Skeletal muscle cell (primary cell): Measurements from ENCODE around the gene EPHB4.

Source experiments
- DNase-seq: peaks from one replicate; pipeline ENCODE4 v3.0.0-alpha.2; 2010; ENCODE audit warnings: low read depth
- H3K4me3 ChIP-seq: 2 replicates; pipeline ENCODE4 v1.5.1; 2011; ENCODE audit warnings: low read depth, mild to moderate bottlenecking, control low read depth, low read length, moderate library complexity

EPHB4 gene

DNA sequence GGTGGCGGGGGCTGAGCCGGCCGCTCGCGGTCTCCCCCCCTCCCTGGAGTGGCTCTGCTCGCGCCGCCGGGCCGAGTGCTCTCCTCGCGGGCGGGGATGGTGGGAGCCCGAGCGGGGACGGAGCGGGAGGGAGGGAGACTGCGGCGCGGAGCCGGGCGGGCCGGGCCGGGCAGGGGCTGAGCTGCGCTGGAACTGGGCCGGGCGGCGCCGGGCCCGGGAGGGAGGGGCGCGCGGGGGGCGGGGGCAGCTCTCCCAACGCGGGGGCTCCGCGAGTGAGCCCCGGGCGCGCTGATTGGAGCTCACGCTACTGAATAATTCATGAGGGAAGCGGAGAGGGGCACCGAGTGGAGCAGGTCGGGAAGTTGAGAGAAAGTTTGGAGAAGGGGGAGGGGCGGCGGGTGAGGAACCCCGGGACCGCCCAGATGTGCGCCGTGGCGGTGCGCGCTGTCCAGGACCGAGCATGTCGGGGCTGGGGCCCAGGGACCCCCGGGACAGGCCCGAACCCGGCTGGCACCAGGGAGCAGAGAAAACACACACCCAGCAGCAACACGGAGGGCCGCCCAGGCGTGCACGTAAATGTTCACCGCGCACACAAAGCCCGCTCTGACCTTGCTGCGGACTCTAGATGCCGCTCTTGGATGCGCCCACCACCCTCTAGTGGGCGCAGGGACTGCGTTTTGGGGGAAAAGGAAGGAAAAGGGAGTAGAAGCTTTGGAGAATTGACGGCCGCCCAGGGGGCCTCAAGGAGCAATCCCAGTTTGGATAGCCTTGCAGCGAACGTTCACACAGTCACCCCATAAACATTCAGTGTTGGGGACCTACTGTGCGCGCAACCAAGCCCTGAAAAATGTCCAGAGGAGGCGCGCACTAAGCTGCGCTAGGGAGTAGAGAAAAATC lies at the start of gene EPHB4:
TSS of gene EPHB4 (minus strand) at position 194 of the 897 bp plus-strand sequence. CDS start 493 bp downstream, outside the sequence.
- H3K4me3 ChIP-seq = peak within 1 kb of the TSS; percentile 84
- peak; percentile 62 for DNase-seq

DNA sequence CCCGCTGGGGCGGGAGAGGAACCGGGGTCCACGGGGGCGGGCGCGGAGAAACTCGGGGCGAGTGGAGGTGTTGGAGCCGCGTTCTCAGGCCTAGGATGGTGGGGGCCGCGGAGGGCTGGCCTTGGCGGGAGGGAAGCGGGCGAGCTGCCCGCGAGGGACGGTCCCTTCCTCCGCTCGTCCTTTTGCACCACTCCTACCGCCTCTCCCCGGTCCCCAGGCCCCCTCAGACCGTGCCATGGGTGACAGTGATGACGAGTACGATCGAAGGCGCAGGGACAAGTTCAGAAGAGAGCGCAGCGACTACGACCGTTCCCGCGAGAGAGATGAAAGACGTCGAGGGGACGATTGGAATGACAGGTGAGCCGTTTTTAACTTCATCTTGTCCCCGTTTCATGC lies 48.0 kb upstream of the EPHB4 start:
- H3K4me3 ChIP-seq = peak overlapping the region; percentile 82
- no peak for DNase-seq

DNA sequence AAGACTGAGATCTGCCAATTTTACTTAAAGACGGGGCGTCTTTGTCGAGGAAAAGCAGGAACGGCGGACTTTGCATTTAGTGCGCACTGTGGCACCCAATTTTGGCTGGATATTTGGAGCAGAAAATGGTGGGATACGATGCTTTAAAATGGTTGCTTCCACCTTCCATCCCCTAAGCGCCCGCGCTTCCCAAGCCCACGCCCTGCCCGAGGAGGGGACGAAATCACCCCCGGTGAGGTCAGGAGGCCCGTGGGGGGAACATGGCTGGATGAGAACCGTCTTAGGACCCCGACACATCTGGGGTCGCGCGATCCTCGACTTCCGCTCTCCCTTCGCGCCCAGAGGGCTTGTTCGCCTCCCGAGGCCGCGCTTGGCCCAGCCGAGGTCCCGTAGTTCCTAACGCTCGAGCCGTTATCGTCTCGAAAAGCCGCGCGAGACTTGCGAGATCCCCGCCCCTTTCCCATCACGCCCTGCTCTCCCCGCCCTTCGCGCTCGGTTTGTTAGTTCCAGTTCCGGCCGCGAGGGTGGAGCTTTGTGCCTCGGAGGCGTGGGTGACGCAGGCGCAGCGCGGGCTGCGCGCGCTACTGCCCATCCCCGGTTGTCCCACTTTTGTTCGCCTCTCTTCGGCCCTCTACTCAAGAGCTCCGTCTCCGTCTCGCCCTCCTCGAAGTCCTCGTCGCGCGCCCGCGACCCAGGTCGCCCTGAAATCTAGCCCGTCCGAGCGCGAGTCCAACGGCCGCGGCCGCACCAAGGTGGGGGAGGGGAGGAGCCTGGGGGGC lies 47.4 kb upstream of the EPHB4 start, which contains the start of gene SRRT:
TSS of gene SRRT (plus strand) at position 527 of the 779 bp plus-strand sequence. CDS start 488 bp downstream, outside the sequence.
- H3K4me3 ChIP-seq = peak within 1 kb of the TSS; percentile 82
- DNase-seq = peak; percentile 94

DNA sequence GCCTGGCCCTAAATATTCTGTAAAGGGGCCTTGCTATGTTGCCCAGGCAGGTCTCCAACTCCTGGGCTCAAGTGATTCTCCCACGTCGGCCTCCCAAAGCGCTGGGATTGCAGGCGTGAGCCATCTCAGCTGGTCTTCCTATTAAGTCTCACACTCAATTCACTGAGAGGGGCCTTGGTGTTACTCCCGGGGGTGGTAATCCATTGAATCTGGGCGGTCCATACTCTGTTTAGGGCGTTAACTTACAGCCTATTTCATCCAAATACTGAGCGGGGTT lies 46.9 kb upstream of the EPHB4 start:
- H3K4me3 ChIP-seq = peak overlapping the region; percentile 82
- no peak for DNase-seq

- peak overlapping the region; percentile 82 for H3K4me3 ChIP-seq
- DNase-seq = no peak
These were observed 46.4 kb upstream of the EPHB4 start for GRCh38 chr7:100873599-100874299.

DNA sequence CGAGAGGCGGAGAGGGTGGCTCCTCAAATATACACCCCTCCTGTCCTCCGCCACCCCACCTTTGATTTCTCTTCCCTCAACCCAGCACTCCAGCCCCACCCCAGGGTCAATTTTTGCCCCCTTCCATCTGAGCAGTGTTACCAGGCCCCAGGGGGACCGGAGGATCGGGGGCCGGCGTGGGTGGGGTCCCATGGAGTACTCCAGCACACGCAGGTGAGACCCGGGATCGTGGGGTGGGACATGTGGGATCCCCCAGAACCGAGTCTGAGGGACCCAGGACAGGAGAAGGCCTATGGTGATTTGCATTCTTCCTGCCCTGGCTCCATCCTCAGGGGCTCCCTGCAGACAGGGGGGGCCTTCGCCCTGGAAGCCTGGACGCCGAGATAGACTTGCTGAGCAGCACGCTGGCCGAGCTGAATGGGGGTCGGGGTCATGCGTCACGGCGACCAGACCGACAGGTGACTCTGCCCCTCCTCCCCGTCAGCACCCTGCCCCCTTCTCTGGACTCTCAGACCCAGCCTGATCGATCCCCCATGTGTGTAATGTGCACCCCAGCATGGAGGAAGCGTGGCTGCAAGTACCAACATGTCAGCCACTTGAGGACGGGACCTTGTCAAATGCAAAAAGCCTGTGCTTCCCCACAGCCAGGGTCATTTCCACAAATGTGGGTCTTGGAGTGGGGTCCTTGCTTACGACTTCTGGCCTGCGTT lies 40.6 kb upstream of the EPHB4 start:
- DNase-seq = no peak
- H3K4me3 ChIP-seq = peak overlapping the region; percentile 96

DNA sequence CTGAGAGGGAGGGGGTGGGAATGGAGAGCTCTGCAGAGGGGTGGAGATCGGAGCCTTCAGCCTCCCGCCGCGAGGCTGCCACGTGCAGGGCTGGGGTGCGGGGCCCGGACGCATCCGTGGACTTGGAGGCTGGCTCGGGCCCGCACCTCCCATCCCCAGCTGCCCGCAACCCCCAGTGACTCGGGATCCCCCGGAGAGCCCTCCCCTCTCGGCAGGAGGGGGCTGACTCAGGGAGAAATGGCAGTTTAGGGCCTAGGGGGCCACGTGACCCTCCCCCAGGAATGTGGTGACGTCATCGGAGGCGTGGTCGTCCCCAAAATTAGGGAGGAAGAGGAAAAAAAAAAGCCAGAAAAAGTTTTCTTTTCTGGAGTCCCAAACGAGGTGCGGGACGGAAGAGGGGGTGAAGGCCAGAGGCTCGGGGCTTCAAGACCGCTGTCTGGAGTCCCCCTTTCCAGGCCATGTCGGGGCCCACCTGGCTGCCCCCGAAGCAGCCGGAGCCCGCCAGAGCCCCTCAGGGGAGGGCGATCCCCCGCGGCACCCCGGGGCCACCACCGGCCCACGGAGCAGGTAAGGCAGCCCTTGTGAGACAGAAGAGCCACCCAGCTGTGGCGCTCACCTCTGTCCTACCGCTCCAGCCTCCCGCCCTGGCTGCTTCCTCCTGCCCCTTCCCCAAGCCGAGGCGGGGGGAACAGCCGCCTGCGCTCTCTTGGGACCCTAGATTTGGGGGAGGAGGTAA lies 39.9 kb upstream of the EPHB4 start, which contains the start of gene TRIP6:
TSS of gene TRIP6 (plus strand) at position 348 of the 736 bp plus-strand sequence. CDS start at position 459, 111 bp downstream.
- DNase-seq = peak; percentile 82
- H3K4me3 ChIP-seq = peak within 1 kb of the TSS; percentile 96

DNA sequence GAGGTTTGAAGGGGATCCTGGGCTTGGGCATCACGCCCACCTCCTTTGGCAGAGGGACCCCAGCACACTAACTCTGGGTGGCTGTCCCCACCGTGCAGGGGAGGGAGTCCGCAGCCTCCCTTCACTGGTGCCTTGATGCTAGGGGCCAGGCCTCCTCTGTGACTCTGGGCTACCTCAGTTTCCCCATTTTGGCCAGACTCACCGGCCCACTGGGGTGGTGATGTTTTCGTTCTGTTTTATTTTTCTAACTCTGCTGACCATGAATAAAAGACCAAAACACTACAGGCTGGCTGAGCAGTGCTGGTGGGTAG lies 39.4 kb upstream of the EPHB4 start:
- DNase-seq = no peak
- H3K4me3 ChIP-seq = peak overlapping the region; percentile 96

GRCh38 chr7:100865938-100866728 lies 38.8 kb upstream of the EPHB4 start:
- no peak for DNase-seq
- no peak overlapping the region for H3K4me3 ChIP-seq

GRCh38 chr7:100865372-100865911 lies 38.1 kb upstream of the EPHB4 start:
- no peak overlapping the region for H3K4me3 ChIP-seq

GRCh38 chr7:100864263-100864845 lies 37.0 kb upstream of the EPHB4 start:
- no peak overlapping the region for H3K4me3 ChIP-seq
- DNase-seq = no peak

More at GRCh38 chr7:100865372-100865911, 38.1 kb upstream of the EPHB4 start:
- no peak for DNase-seq

DNA sequence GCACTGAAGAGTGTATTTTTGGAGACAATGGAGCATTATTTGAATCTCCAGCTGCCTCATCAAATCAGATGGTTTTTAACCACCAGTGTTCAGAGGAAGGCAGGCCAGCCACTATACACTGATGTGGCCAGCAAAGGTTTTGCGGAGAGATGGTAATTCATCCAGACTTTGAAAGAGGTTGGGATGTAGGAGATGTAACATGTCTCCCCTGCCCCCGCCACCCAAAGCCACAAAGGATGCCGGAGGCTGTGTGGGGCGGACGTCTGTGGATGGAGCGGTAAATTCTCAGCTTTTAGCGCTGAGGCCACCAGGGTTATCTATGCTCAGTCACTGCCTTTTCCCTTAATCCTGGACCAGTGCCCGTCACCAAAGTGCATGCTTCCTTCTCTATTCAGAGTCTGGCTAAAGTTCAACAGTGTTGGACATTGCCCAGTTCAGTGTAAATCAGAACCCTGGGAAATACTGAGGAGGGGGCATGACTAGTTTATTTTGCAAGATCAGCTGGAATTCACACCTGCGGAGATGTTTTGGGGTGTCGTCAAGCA lies 36.2 kb upstream of the EPHB4 start:
- DNase-seq = no peak
- H3K4me3 ChIP-seq = no peak overlapping the region

DNA sequence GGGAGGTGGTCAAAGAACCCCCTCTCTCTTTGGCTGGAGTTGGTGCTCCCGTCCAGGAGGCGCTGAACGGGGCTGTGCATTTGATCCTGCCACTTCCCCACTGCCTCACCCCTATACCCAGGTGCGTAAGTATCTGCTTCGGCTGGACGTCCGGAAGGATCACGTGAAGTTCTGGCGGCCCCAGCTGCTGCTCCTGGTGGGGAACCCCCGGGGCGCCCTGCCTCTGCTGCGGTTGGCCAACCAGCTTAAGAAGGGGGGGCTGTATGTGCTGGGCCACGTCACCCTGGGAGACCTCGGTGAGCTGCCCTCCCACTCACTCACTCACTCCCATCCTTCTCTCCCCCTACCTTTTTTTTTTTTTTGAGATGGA lies 34.3 kb upstream of the EPHB4 start:
- no peak overlapping the region for H3K4me3 ChIP-seq
- DNase-seq = no peak

- H3K4me3 ChIP-seq = no peak overlapping the region
- DNase-seq = no peak
These were observed 33.6 kb upstream of the EPHB4 start for GRCh38 chr7:100860702-100861615.

DNA sequence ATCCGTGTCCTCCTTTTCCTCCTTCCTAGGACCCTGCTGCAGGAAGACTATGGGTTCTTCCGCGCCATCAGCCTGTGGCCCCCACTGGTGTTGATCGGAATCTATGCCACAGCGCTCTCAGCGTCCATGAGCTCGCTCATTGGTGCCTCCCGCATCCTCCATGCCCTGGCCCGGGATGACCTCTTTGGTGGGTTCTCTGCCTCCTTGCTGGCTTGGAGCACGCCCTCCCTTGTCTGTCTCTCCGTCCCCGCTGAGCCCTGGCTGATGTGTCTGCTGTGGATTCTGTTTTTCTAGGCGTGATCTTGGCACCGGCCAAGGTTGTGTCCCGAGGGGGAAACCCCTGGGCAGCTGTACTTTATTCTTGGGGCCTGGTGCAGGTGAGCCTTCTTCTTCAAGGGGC lies 32.5 kb upstream of the EPHB4 start:
- H3K4me3 ChIP-seq = no peak overlapping the region
- DNase-seq = no peak

DNA sequence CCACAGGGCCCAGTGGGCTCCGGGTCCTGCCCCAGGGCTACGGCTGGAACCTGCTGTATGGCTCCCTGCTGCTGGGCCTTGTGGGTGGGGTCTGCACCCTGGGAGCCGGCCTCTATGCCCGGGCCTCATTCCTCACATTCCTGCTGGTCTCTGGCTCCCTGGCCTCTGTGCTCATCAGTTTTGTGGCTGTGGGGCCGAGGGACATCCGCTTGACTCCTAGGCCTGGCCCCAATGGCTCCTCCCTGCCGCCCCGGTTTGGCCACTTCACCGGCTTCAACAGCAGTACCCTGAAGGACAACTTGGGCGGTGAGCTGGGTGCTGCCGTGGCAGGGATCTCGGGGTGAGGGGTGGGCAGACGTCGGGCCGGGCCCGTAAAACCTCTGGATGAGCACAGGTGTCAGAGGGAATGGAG lies 29.6 kb upstream of the EPHB4 start:
- no peak overlapping the region for H3K4me3 ChIP-seq
- no peak for DNase-seq
